ENCODE data around the gene MCC.

The MCC gene

GRCh38 chr5:113112435-113112834, 375.8 kb downstream of the MCC start:
- no peak for DNase-seq (ENCODE audit: low read depth, low spot score)

- DNase-seq (ENCODE audit: low read depth, low spot score) = no peak
Measured at GRCh38 chr5:113110117-113110516, 378.1 kb downstream of the MCC start.

GRCh38 chr5:113109344-113109743, 378.9 kb downstream of the MCC start:
- no peak for DNase-seq (ENCODE audit: low read depth, low spot score)

GRCh38 chr5:113108485-113108884, 379.8 kb downstream of the MCC start:
- DNase-seq (ENCODE audit: low read depth, low spot score) = no peak

- DNase-seq (ENCODE audit: low read depth, low spot score) = no peak
Measured at GRCh38 chr5:113106821-113107220, 381.4 kb downstream of the MCC start.

GRCh38 chr5:113105693-113106280, 382.5 kb downstream of the MCC start:
- DNase-seq (ENCODE audit: low read depth, low spot score) = no peak

- no peak for DNase-seq (ENCODE audit: low read depth, low spot score)
Measured at GRCh38 chr5:113103330-113103729, 384.9 kb downstream of the MCC start.

GRCh38 chr5:113102121-113102531, 386.1 kb downstream of the MCC start:
- DNase-seq (ENCODE audit: low read depth, low spot score) = no peak

GRCh38 chr5:113100981-113101380, 387.3 kb downstream of the MCC start:
- no peak for DNase-seq (ENCODE audit: low read depth, low spot score)

- no peak for DNase-seq (ENCODE audit: low read depth, low spot score)
Measured at GRCh38 chr5:113099822-113100221, 388.4 kb downstream of the MCC start.

GRCh38 chr5:113098378-113098777, 389.9 kb downstream of the MCC start:
- DNase-seq (ENCODE audit: low read depth, low spot score) = no peak

GRCh38 chr5:113095831-113096230, 392.4 kb downstream of the MCC start:
- DNase-seq (ENCODE audit: low read depth, low spot score) = no peak

GRCh38 chr5:113093558-113093957, 394.7 kb downstream of the MCC start:
- no peak for DNase-seq (ENCODE audit: low read depth, low spot score)

- DNase-seq (ENCODE audit: low read depth, low spot score) = no peak
Measured at GRCh38 chr5:113092683-113093082, 395.6 kb downstream of the MCC start.

GRCh38 chr5:113091622-113092021, 396.6 kb downstream of the MCC start:
- DNase-seq (ENCODE audit: low read depth, low spot score) = no peak

GRCh38 chr5:113090336-113091106, 397.7 kb downstream of the MCC start:
- DNase-seq (ENCODE audit: low read depth, low spot score) = no peak

- no peak for DNase-seq (ENCODE audit: low read depth, low spot score)
Measured at GRCh38 chr5:113089653-113090335, 398.5 kb downstream of the MCC start.

GRCh38 chr5:113087976-113088514, 400.2 kb downstream of the MCC start:
- no peak for DNase-seq (ENCODE audit: low read depth, low spot score)

- DNase-seq (ENCODE audit: low read depth, low spot score) = no peak
Measured at GRCh38 chr5:113085880-113086409, 402.3 kb downstream of the MCC start.

- no peak for DNase-seq (ENCODE audit: low read depth, low spot score)
Measured at GRCh38 chr5:113085084-113085414, 403.2 kb downstream of the MCC start.

GRCh38 chr5:113084402-113085083, 403.7 kb downstream of the MCC start:
- no peak for DNase-seq (ENCODE audit: low read depth, low spot score)

- DNase-seq (ENCODE audit: low read depth, low spot score) = no peak
Measured at GRCh38 chr5:113083481-113083880, 404.8 kb downstream of the MCC start.
